Measurements from ENCODE around the gene SGMS1. TPM values are rescaled to one million over a fixed set of nuclear protein-coding genes. Genes with fewer than 3 reads are reported as not detected.

SGMS1 gene
- total RNA-seq, 1 donor from 2014 or later: 24.1 TPM

- no peaks in the 10 kb centered on the region for H3K36me3 Mint-ChIP-seq (ENCODE audit: unreplicated experiment)
- H3K4me1 Mint-ChIP-seq (ENCODE audit: low read depth, unreplicated experiment): peaks cover 13% of the 10 kb centered on the region
- H3K4me3 Mint-ChIP-seq (ENCODE audit: unreplicated experiment): no peak overlapping the region
- no peaks in the 10 kb centered on the region for H3K9me3 Mint-ChIP-seq (ENCODE audit: unreplicated experiment)
- no peak for DNase-seq
- TF ChIP-seq CTCF (IDR thresholded peaks at IDR 0.05; ENCODE audit: partially characterized antibody, unreplicated experiment): no peak
- no peak overlapping the region for H3K27ac Mint-ChIP-seq (ENCODE audit: unreplicated experiment)
- H3K27me3 Mint-ChIP-seq (ENCODE audit: unreplicated experiment): peaks cover 1% of the 10 kb centered on the region
Measured at GRCh38 chr10:50471583-50471975, 152.2 kb downstream of the SGMS1 start.

GRCh38 chr10:50470798-50471582 is 152.8 kb downstream of the SGMS1 start:
- H3K4me3 Mint-ChIP-seq (ENCODE audit: unreplicated experiment): no peak overlapping the region
- H3K4me1 Mint-ChIP-seq (ENCODE audit: low read depth, unreplicated experiment): peaks cover 13% of the 10 kb centered on the region
- no peak overlapping the region for H3K27ac Mint-ChIP-seq (ENCODE audit: unreplicated experiment)

GRCh38 chr10:50470345-50470744 is 153.4 kb downstream of the SGMS1 start:
- Mint-ChIP-seq H3K36me3 (ENCODE audit: unreplicated experiment) (no peaks in the 10 kb centered on the region), H3K27me3 (ENCODE audit: unreplicated experiment) (no peaks in the 10 kb centered on the region), H3K4me3 (ENCODE audit: unreplicated experiment) (no peak overlapping the region), H3K9me3 (ENCODE audit: unreplicated experiment) (peaks cover 1% of the 10 kb centered on the region), H3K4me1 (ENCODE audit: low read depth, unreplicated experiment) (peaks cover 13% of the 10 kb centered on the region), H3K27ac (ENCODE audit: unreplicated experiment) (no peak overlapping the region)
- no peak for DNase-seq
- TF ChIP-seq CTCF (IDR thresholded peaks at IDR 0.05; ENCODE audit: partially characterized antibody, unreplicated experiment): no peak

More at GRCh38 chr10:50470798-50471582, 152.8 kb downstream of the SGMS1 start:
- H3K9me3 Mint-ChIP-seq (ENCODE audit: unreplicated experiment): no peaks in the 10 kb centered on the region
- DNase-seq: no peak
- H3K27me3 Mint-ChIP-seq (ENCODE audit: unreplicated experiment): peaks cover 1% of the 10 kb centered on the region
- no peaks in the 10 kb centered on the region for H3K36me3 Mint-ChIP-seq (ENCODE audit: unreplicated experiment)
- TF ChIP-seq CTCF (IDR thresholded peaks at IDR 0.05; ENCODE audit: partially characterized antibody, unreplicated experiment): no peak

GRCh38 chr10:50469778-50470193 is 154.0 kb downstream of the SGMS1 start:
- no peak overlapping the region for H3K4me3 Mint-ChIP-seq (ENCODE audit: unreplicated experiment)
- H3K27ac Mint-ChIP-seq (ENCODE audit: unreplicated experiment): no peak overlapping the region

More at GRCh38 chr10:50469778-50470193, 154.0 kb downstream of the SGMS1 start:
- peaks cover 2% of the 10 kb centered on the region for H3K9me3 Mint-ChIP-seq (ENCODE audit: unreplicated experiment)
- H3K4me1 Mint-ChIP-seq (ENCODE audit: low read depth, unreplicated experiment): peaks cover 13% of the 10 kb centered on the region
- no peaks in the 10 kb centered on the region for H3K36me3 Mint-ChIP-seq (ENCODE audit: unreplicated experiment)
- TF ChIP-seq CTCF (IDR thresholded peaks at IDR 0.05; ENCODE audit: partially characterized antibody, unreplicated experiment): no peak
- no peaks in the 10 kb centered on the region for H3K27me3 Mint-ChIP-seq (ENCODE audit: unreplicated experiment)
- no peak for DNase-seq

All from glutamatergic neuron (in vitro differentiated cells).